Trophoblast cell (in vitro differentiated cells and primary cell): Measurements from ENCODE around the gene TBC1D12.

ENCODE experiments used
- DNase-seq, 2 donors: peaks; one replicate each; pipeline ENCODE4 v3.0.0-alpha.2; 2016
- H2AFZ ChIP-seq: 2 replicates; pipeline ENCODE4 v1.6.1; 2013; ENCODE audit warnings: low read length, moderate library complexity, mild to moderate bottlenecking; ENCODE audit not compliant: insufficient read depth, poor library complexity
- H2AK5ac ChIP-seq: 2 replicates; pipeline ENCODE4 v1.6.1; 2013; ENCODE audit warnings: mild to moderate bottlenecking, low read length
- H2BK120ac ChIP-seq: 2 replicates; pipeline ENCODE4 v1.6.1; 2013; ENCODE audit warnings: low read length, mild to moderate bottlenecking, moderate library complexity; ENCODE audit not compliant: insufficient read depth, poor library complexity
- H2BK12ac ChIP-seq: 2 replicates; pipeline ENCODE4 v1.6.1; 2013; ENCODE audit warnings: mild to moderate bottlenecking, low read length, moderate library complexity
- H2BK5ac ChIP-seq: 2 replicates; pipeline ENCODE4 v1.6.1; 2013; ENCODE audit warnings: low read length, low read depth, moderate library complexity, mild to moderate bottlenecking; ENCODE audit not compliant: poor library complexity
- H3K14ac ChIP-seq: 2 replicates; pipeline ENCODE4 v1.6.1; 2013; ENCODE audit warnings: mild to moderate bottlenecking, low read length
- H3K18ac ChIP-seq: 2 replicates; pipeline ENCODE4 v1.6.1; 2013; ENCODE audit warnings: mild to moderate bottlenecking, low read length
- H3K23ac ChIP-seq: 2 replicates; pipeline ENCODE4 v1.6.1; 2013; ENCODE audit warnings: low read length
- H3K27ac ChIP-seq: 2 replicates; pipeline ENCODE4 v1.5.1; 2013; ENCODE audit warnings: low read depth, mild to moderate bottlenecking, inconsistent platforms, low read length, moderate library complexity
- H3K27me3 ChIP-seq: 2 replicates; pipeline ENCODE4 v1.6.1; 2013; ENCODE audit warnings: inconsistent platforms, mild to moderate bottlenecking, low read length, moderate library complexity; ENCODE audit not compliant: insufficient read depth
- H3K36me3 ChIP-seq, 2 experiments: 1 replicate in 1 of 2; 2 replicates in 1 of 2; pipeline ENCODE4 v1.6.1; 2013; ENCODE audit warnings: low read length in 2 of 2, mild to moderate bottlenecking in 2 of 2, moderate library complexity in 1 of 2; ENCODE audit not compliant: insufficient read depth in 2 of 2, control insufficient read depth in 1 of 2
- H3K4ac ChIP-seq: 2 replicates; pipeline ENCODE4 v1.6.1; 2013; ENCODE audit warnings: low read depth, mild to moderate bottlenecking, low read length, moderate library complexity
- H3K4me1 ChIP-seq, 2 experiments: 1 replicate in 1 of 2; 2 replicates in 1 of 2; pipeline ENCODE4 v1.6.1; 2013; ENCODE audit warnings: low read length in 2 of 2, mild to moderate bottlenecking in 2 of 2, moderate library complexity in 1 of 2; ENCODE audit not compliant: insufficient read depth in 2 of 2, control insufficient read depth in 1 of 2
- H3K4me2 ChIP-seq: 2 replicates; pipeline ENCODE4 v1.6.1; 2013; ENCODE audit warnings: inconsistent platforms, mild to moderate bottlenecking, low read length, moderate library complexity
- H3K4me3 ChIP-seq: 2 replicates; pipeline ENCODE4 v1.5.1; 2013; ENCODE audit warnings: mild to moderate bottlenecking, low read depth, low read length, inconsistent platforms
- H3K79me1 ChIP-seq: one replicate; pipeline ENCODE4 v1.6.1; 2013; ENCODE audit warnings: low read length
- H3K79me2 ChIP-seq: 2 replicates; pipeline ENCODE4 v1.6.1; 2013; ENCODE audit warnings: low read length, mild to moderate bottlenecking; ENCODE audit not compliant: control insufficient read depth, insufficient read depth, poor library complexity
- H3K9ac ChIP-seq: 2 replicates; pipeline ENCODE4 v1.6.1; 2013; ENCODE audit warnings: mild to moderate bottlenecking, low read length
- H3K9me3 ChIP-seq: 2 replicates; pipeline ENCODE4 v1.6.1; 2013; ENCODE audit warnings: low read depth, mild to moderate bottlenecking, control low read depth, inconsistent platforms, low read length; ENCODE audit not compliant: insufficient read depth
- H4K12ac ChIP-seq: 2 replicates; pipeline ENCODE4 v1.6.1; 2013; ENCODE audit warnings: low read depth, mild to moderate bottlenecking, low read length, moderate library complexity
- H4K8ac ChIP-seq: 2 replicates; pipeline ENCODE4 v1.6.1; 2013; ENCODE audit warnings: low read depth, mild to moderate bottlenecking, low read length, moderate library complexity
- H4K91ac ChIP-seq: one replicate; pipeline ENCODE4 v1.6.1; 2013; ENCODE audit warnings: low read depth, mild to moderate bottlenecking, low read length, moderate library complexity
- WGBS: extraction: QIAGEN DNeasy Blood & Tissue Kit; methylation state at CpG from one replicate; pipeline ENCODE4 v1.1.7; 2013; ENCODE audit warnings: missing lambda C conversion rate; ENCODE audit not compliant: insufficient read length, insufficient coverage; ENCODE audit errors: extremely low coverage; 5-methylcytosine and 5-hydroxymethylcytosine counted together

The TBC1D12 gene

GRCh38 chr10:94412449-94412848, 10.1 kb downstream of the TBC1D12 start:
- Histone ChIP-seq H3K4me1 (no peaks in the 10 kb centered on the region), H3K79me1 (no peaks in the 10 kb centered on the region), H3K4me3 (no peak overlapping the region), H2AFZ (no peak overlapping the region), H4K8ac (no peak overlapping the region), H2BK12ac (no peak overlapping the region), H3K27me3 (no peaks in the 10 kb centered on the region), H4K91ac (no peak overlapping the region), H3K9me3 (no peaks in the 10 kb centered on the region), H2AK5ac (no peak overlapping the region), H3K23ac (no peak overlapping the region), H3K18ac (no peak overlapping the region), H2BK5ac (no peak overlapping the region), H4K12ac (no peak overlapping the region), H3K36me3 (no peaks in the 10 kb centered on the region), H3K27ac (no peak overlapping the region), H3K4me2 (no peak overlapping the region), H3K14ac (no peak overlapping the region), H3K79me2 (no peaks in the 10 kb centered on the region), H3K4ac (no peak overlapping the region), H3K9ac (no peak overlapping the region), H2BK120ac (no peak overlapping the region)
- no CpG with 5 or more reads among the region's 3 CpGs for WGBS
- DNase-seq, result no peak

- no peak overlapping the region for H2BK12ac ChIP-seq
- H3K18ac ChIP-seq, result no peak overlapping the region
- H3K9ac ChIP-seq, result no peak overlapping the region
- no peak overlapping the region for H3K23ac ChIP-seq
- no peak overlapping the region for H3K14ac ChIP-seq
- no peaks in the 10 kb centered on the region for H3K4me1 ChIP-seq
- WGBS, result no CpG with 5 or more reads among the region's 1 CpG
- no peak overlapping the region for H4K91ac ChIP-seq
- H3K27me3 ChIP-seq, result no peaks in the 10 kb centered on the region
- no peak overlapping the region for H2BK5ac ChIP-seq
- no peak overlapping the region for H4K8ac ChIP-seq
- no peak overlapping the region for H2AFZ ChIP-seq
- no peak overlapping the region for H4K12ac ChIP-seq
- no peak overlapping the region for H3K4me2 ChIP-seq
- H3K9me3 ChIP-seq, result no peaks in the 10 kb centered on the region
- no peaks in the 10 kb centered on the region for H3K79me2 ChIP-seq
- H3K27ac ChIP-seq, result no peak overlapping the region
- no peak overlapping the region for H2BK120ac ChIP-seq
- no peaks in the 10 kb centered on the region for H3K36me3 ChIP-seq
- no peak for DNase-seq
- H3K4me3 ChIP-seq, result no peak overlapping the region
- no peaks in the 10 kb centered on the region for H3K79me1 ChIP-seq
- no peak overlapping the region for H3K4ac ChIP-seq
- H2AK5ac ChIP-seq, result no peak overlapping the region
Measured at GRCh38 chr10:94413361-94413760, 11.0 kb downstream of the TBC1D12 start.

GRCh38 chr10:94416896-94417295, 14.6 kb downstream of the TBC1D12 start:
- no peaks in the 10 kb centered on the region for H3K79me2 ChIP-seq
- no peak overlapping the region for H3K18ac ChIP-seq
- H2AK5ac ChIP-seq, result no peak overlapping the region
- H4K12ac ChIP-seq, result no peak overlapping the region
- no peaks in the 10 kb centered on the region for H3K79me1 ChIP-seq
- no peaks in the 10 kb centered on the region for H3K4me1 ChIP-seq
- H3K36me3 ChIP-seq, result no peaks in the 10 kb centered on the region
- H2BK12ac ChIP-seq, result no peak overlapping the region
- no peak overlapping the region for H4K8ac ChIP-seq
- no peak overlapping the region for H2BK120ac ChIP-seq
- H3K27me3 ChIP-seq, result no peaks in the 10 kb centered on the region
- H3K4me2 ChIP-seq, result no peak overlapping the region
- no peak overlapping the region for H2BK5ac ChIP-seq
- WGBS, result no CpG with 5 or more reads among the region's 3 CpGs
- DNase-seq, result no peak
- no peaks in the 10 kb centered on the region for H3K9me3 ChIP-seq
- no peak overlapping the region for H3K27ac ChIP-seq
- H2AFZ ChIP-seq, result no peak overlapping the region
- no peak overlapping the region for H3K4me3 ChIP-seq
- no peak overlapping the region for H4K91ac ChIP-seq
- H3K23ac ChIP-seq, result no peak overlapping the region
- H3K9ac ChIP-seq, result no peak overlapping the region
- H3K4ac ChIP-seq, result no peak overlapping the region
- H3K14ac ChIP-seq, result no peak overlapping the region

- Histone ChIP-seq H3K4me2 (no peak overlapping the region), H3K9ac (no peak overlapping the region), H2AK5ac (no peak overlapping the region), H3K36me3 (no peaks in the 10 kb centered on the region), H3K23ac (no peak overlapping the region), H4K91ac (no peak overlapping the region), H3K27me3 (no peaks in the 10 kb centered on the region), H3K4ac (no peak overlapping the region), H3K79me1 (no peaks in the 10 kb centered on the region), H3K9me3 (no peaks in the 10 kb centered on the region), H4K12ac (no peak overlapping the region), H3K4me3 (no peak overlapping the region), H3K27ac (no peak overlapping the region), H3K4me1 (no peaks in the 10 kb centered on the region), H2BK12ac (no peak overlapping the region), H2BK5ac (no peak overlapping the region), H3K14ac (no peak overlapping the region), H3K79me2 (no peaks in the 10 kb centered on the region), H3K18ac (no peak overlapping the region), H2BK120ac (no peak overlapping the region), H2AFZ (no peak overlapping the region), H4K8ac (no peak overlapping the region)
- DNase-seq, result peak in 1 of 2 donors; percentile 27
- WGBS, result no CpG with 5 or more reads among the region's 1 CpG
Measured at GRCh38 chr10:94417321-94417720, 15.0 kb downstream of the TBC1D12 start.
